Fibroblast of skin of back (primary cell): ENCODE data around the gene SLC12A7.
"Not testable (repeated sequence)": the region's sequence is repeated elsewhere in the genome, so short reads cannot be mapped to it uniquely, and the experiment has no call there.

Experiments
- DNase-seq: peaks from one replicate; pipeline ENCODE4 v3.0.0-alpha.2; 2013

Gene SLC12A7

DNA sequence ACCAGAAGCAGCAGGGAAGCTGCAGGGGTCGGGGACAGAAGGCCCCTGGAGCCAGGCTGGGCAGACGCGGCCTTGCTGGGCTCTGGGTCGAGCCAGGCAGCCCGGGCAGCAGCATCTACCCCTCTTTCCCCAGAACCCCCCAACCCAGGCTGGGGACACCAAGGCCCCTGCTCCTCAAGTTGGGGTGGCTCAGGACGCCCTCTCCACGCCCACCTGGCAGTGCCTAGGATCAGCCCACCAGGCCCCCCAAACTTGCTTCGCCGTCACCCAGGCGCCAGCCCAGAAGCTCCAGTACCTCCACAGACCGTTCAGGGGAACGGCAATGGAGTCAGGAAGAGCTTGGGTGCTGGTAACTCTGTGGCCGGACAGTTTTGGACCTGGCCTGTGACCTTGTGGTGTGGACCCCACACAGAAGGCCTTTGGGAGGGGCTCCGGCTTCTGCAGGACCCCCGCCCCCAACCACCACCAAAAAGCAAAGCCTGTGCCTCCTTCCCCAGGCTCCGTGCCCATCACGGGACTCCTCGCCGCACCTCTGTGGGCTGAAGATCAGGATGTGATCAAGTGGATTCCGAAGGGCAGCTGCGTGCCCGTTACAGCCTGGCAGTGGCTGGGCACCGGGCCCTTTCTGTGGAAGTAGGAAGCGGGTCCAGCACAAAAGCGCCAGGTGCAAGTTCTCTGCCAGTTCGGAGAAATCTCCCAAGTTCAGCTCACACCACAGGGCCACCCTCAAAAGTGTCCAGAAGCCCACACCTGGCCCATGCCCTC, 2.1 kb downstream of the SLC12A7 start:
- DNase-seq, result no peak

DNA sequence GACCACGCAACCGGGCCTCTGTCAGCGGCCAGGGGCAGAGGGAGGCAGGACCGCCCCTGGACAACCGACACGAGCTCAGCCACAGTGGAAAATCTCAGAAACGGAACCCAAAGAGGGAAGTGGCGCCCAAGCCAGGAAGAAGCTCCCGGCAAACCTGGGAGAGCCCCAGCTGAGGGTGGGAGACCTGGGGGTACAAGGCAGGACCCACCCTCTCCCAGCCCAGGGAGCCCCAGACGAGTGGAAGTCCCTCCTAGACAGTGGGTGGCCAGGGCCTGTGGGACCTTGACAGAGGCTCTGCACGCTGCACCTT, 3.0 kb downstream of the SLC12A7 start:
- DNase-seq, result no peak

- DNase-seq, result no peak
Observed at GRCh38 chr5:1108023-1108864, 3.6 kb downstream of the SLC12A7 start.

DNA sequence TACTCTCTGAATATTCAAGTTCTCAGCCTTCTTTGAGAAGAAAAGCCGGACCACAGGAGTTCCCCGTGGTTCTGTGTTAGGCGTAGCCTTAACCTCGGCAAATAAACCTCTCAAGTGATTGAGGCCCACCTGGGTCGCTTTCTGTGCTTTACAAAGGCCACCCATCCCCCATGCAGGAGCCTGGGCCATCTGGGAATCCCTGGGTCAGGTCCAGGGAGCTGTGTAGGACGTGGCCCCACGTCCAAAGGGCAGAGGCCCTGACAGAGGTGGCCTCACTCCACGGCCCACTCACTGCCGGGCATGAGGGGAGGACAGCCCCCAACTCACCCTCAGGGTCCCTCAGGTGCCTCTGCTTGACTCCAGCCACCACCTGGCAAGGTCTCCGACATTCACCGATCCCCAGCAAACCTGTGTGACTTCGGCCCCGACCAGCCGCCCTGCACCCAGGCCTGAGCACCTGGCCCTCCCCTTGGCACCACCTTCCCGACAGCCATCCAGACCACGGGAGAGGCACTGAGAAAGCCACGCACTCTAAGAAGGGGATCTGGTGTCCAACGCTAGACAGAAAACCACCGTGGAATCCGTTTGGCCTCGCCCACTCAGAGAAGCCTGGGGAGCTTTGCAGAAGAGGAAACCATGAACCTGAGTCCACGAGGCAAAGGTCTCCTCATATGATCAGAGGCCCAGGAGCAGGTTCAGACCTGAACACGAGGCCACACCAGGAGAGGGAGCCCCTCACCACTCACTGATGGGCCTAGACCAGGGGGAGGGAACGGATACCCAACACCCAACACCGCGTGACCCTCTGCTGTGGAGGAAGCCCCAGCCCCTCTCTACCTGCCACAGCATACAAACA, 4.5 kb downstream of the SLC12A7 start:
- DNase-seq, result no peak

GRCh38 chr5:1106385-1107166, 5.3 kb downstream of the SLC12A7 start:
- DNase-seq, result no peak

GRCh38 chr5:1105350-1106265, 6.3 kb downstream of the SLC12A7 start:
- DNase-seq, result no peak

DNA sequence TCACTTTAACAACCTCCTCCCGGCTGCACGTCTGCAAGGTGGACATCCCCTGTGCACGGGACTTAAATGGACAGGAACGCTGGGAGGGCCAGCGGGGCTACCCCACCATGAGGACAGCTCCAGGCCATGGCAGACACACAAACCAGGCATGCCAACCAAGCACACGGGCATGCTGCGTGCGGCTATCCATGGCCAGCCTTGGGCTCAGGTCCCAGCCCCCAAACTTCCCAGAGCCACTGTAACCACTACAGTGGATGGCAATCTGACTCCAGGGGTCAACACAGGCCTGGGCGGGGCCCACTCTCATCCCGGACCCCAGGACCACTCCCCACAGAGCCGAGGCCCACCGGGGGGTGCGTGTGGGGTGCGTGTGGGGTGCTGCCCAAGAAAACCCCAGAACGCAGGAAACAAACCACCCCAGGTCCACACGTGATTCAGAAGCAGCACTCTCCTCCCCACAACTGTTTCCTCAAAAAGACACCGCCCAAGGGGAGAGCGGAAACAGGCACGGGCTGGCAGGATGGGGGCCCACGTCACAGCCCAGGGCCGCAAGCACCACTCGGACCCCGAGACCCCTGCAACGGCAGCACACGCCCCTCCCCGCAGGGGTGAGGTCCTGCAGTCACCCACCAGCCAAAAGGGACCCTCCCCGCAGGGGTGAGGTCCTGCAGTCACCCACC, 7.4 kb downstream of the SLC12A7 start:
- DNase-seq, result no peak

DNA sequence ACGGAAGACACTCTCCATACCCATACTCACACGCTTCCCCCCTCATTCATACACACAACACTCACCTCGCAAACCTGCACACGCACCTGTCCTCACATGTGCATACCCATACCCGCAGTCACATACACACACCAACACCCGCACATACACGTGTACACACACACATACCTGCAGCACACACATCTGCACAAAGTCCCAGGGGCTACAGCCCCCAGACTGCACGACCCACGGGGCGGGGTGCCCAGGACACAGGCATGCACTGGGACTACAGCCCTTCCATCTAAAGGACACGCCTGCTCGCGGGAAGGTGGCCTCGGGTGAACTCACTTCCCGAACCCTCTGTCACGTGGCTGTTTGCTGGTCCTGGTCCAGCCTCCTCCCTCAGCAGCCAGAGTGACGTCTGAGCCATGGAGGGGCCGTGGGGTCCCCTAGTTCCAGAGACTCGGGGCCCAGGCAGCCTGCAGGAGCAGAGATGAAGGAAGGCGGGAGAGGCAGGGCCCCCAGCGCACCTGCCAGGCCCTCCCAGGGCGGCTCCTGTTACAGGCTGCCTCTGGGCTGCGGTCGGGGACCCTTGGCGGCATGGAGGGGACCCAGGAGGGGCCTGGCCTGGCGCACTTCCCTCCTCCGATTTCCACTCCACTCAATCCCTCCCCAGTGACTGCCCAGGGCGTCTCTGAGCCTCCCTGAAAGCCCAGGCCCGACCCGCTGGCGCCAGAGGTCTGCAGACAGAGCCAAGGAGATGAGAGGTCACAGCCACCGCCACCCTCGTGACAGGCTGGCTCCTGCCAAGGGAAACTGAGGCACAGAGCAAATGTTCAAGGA, 8.1 kb downstream of the SLC12A7 start:
- DNase-seq, result no peak

GRCh38 chr5:1103093-1103492, 8.8 kb downstream of the SLC12A7 start:
- DNase-seq, result no peak

- peak; percentile 11 for DNase-seq
Observed at GRCh38 chr5:1101961-1102713, 9.7 kb downstream of the SLC12A7 start.

GRCh38 chr5:1100664-1101574, 10.9 kb downstream of the SLC12A7 start:
- no peak for DNase-seq

DNA sequence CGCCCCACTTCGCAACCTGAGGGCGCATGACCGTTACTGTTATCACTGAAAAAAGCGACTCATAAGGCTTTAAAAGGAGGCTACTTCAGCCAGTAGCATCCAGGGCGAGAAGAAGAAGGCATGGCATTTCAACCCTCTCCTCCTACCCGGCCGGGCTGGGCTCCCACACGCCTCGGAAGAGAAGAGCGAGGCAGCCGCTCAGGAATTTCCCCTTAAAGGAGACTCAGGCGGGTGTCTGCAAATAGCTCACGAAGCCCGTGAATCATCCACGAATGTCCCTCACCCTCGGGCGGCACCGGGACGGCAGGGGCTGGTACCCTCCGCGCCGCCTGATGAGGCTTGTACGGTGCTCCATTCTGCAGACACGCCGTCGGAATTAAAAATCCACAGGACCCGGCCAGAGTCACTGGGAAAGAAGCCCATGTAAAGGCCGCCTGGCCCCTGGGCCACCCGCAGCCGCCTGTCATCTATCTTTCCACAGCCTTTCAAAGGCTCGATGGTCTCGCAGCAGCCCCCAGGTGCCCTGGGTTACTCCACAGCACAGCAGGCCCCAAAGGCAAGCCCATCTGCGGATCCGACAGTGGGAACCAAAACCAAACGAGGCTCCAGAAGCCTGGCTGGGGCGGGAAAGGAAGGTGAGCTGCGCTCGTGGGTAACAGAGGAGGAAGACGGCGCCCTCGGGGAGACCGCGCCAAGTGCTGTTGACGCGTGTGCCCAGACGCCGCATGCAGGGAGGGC, 11.8 kb downstream of the SLC12A7 start:
- peak; percentile 19 for DNase-seq

DNA sequence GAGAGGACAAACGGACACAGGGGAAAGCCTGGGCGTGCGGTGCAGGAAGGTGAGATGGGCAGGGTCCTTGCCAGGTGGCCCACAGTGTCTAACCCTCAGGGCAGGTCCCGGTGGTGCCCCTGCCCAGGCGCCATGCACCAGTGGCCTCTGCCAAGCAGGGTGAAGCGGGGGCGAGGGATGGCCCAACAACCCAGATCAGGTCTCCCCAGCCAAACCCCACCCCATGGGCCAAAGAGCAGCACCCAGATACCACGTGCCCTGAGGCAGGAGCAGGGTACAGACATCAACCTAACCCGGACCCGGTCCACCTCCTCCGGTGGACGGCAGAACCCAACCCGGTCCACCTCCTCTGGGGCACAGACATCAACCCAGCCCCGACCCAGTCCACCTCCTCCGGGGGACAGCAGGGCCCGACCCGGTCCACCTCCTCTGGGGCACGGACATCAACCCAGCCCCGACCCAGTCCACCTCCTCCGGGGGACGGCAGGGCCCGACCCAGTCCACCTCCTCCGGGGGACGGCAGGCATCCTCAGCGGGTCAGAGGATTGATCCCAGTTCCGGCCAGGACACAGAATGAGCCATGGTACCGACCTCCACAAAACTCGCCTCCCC, 12.8 kb downstream of the SLC12A7 start:
- DNase-seq, result no peak

DNA sequence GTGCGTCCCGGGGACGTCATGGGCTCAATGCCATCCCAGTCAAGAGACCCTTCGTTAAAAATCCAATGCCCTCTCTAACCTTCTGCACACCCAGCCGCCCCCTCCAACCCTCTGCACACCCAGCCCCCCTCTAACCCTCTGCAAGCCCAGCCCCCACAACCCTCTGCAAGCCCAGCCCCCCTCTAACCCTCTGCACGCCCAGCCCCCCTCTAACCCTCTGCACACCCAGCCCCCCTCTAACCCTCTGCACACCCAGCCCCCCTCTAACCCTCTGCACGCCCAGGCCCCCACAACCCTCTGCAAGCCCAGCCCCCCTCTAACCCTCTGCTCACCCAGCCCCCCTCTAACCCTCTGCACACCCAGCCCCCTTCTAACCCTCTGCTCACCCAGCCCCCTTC, 13.9 kb downstream of the SLC12A7 start:
- DNase-seq, result not testable (repeated sequence)

DNA sequence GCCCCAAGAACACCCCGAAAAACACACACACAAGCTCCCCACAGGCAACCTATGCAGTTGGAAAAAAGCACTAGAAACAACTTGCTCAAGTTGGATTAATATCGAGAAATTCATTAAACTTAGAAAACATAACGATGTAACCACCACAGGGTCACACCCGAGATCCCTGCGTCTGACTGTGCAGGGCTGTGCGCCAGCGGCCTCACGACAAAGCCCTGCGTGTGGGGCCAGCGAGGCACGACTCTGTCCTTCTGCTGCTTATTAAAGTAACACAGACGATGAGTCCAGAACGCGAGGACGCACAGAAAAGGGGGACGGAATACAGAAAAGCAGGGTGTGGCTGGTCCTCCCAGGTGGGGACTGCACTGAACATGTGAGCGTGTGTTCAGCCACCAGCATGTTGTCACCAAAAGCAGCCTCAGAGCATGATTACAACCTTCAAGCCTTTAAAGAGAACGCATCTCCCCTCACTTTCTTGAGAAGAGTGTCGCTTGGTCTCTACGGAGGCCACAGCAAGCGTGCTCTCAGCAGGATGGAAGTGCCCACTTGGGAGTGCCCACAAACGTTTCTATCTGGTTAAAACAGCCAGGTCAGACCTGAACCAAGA, 14.4 kb downstream of the SLC12A7 start:
- no peak for DNase-seq

GRCh38 chr5:1096838-1097237, 15.0 kb downstream of the SLC12A7 start:
- no peak for DNase-seq
